ENCODE data around the gene ROR1.

DNA sequence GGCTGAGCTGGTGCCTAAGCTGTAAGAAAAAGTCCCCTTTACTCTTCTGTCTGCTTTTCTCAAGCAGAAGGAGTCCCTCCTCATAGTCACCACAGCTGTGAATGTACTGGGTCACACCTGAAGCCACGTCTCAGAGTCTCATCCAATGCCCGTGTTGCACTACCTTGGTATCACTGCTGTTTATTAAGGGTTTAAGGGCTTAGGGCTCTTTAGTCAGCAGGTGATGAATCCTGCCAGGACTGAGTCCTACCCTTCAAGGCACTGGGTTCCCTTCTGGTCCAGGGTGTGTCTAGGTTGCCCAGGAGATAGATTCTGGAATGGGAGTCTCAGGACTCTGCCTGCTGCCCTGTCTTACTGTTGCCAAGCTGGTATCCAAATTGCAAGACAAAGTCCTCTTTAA lies 33.4 kb upstream of the ROR1 start:
- TF ChIP-seq, protein P1, sequence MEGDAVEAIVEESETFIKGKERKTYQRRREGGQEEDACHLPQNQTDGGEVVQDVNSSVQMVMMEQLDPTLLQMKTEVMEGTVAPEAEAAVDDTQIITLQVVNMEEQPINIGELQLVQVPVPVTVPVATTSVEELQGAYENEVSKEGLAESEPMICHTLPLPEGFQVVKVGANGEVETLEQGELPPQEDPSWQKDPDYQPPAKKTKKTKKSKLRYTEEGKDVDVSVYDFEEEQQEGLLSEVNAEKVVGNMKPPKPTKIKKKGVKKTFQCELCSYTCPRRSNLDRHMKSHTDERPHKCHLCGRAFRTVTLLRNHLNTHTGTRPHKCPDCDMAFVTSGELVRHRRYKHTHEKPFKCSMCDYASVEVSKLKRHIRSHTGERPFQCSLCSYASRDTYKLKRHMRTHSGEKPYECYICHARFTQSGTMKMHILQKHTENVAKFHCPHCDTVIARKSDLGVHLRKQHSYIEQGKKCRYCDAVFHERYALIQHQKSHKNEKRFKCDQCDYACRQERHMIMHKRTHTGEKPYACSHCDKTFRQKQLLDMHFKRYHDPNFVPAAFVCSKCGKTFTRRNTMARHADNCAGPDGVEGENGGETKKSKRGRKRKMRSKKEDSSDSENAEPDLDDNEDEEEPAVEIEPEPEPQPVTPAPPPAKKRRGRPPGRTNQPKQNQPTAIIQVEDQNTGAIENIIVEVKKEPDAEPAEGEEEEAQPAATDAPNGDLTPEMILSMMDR (IDR thresholded peaks at IDR 0.05), result no peak
- no peak for TF ChIP-seq EZH2 (IDR thresholded peaks at IDR 0.05)
- TF ChIP-seq EZH2phosphoT487 (IDR thresholded peaks at IDR 0.05), result no peak

Data from neural progenitor cell (in vitro differentiated cells).